Upper lobe of right lung (tissue), 1 donor: ENCODE data around the gene ANKRD27. TPM values are rescaled to one million over a fixed set of nuclear protein-coding genes. Genes with fewer than 3 reads are reported as not detected.
A peak's percentile ranks its signal among the peaks of the same experiment; 100 is the strongest.

Experiments used
- ATAC-seq: fragments of 200-7000 bp; cut with Tn5 transposase; one replicate; pipeline ENCODE4 v1.9.1; 2020; ENCODE audit warnings: mild to moderate bottlenecking, moderate library complexity
- DNase-seq: peaks from one replicate; pipeline ENCODE4 v3.0.0-alpha.2; 2020
- H3K27ac ChIP-seq: fragments of 200-600 bp; one replicate; pipeline ENCODE4 v1.8.0; 2022
- H3K27me3 ChIP-seq: fragments of 200-600 bp; one replicate; pipeline ENCODE4 v1.8.0; 2022; ENCODE audit warnings: mild to moderate bottlenecking
- H3K36me3 ChIP-seq: fragments of 200-600 bp; one replicate; pipeline ENCODE4 v1.8.0; 2022
- H3K4me1 ChIP-seq: fragments of 200-600 bp; one replicate; pipeline ENCODE4 v1.8.0; 2022
- H3K4me3 ChIP-seq: fragments of 200-600 bp; one replicate; pipeline ENCODE4 v1.8.0; 2022; ENCODE audit warnings: mild to moderate bottlenecking
- H3K9me3 ChIP-seq: fragments of 200-600 bp; one replicate; pipeline ENCODE4 v1.8.0; 2022
- intact Hi-C: fragments of 100-400 bp; cut with DNase I; formaldehyde crosslinking; loops from one replicate; pipeline ENCODE4 v1.11.0; 2022
- total RNA-seq: library from RNA; stranded (reverse); fragmentation: NEBNext Ultra II Directional; extraction: Animal tissue kit (Norgen Biotek cat#: 25700); gene quantifications from one replicate; pipeline ENCODE4 v1.2.1, GENCODE V29; 2021
- TF ChIP-seq, protein P1 (sequence below): fragments of 200-600 bp; IDR thresholded peaks from one replicate; pipeline ENCODE4 v1.8.0; 2022; ENCODE audit warnings: antibody characterized with exemption
- donor health status: DM: no; HTN: yes; CAD: no; lungs with severe emphysema.

Gene ANKRD27
- total RNA-seq, 1 donor from 2014 or later, result 35.6 TPM

DNA sequence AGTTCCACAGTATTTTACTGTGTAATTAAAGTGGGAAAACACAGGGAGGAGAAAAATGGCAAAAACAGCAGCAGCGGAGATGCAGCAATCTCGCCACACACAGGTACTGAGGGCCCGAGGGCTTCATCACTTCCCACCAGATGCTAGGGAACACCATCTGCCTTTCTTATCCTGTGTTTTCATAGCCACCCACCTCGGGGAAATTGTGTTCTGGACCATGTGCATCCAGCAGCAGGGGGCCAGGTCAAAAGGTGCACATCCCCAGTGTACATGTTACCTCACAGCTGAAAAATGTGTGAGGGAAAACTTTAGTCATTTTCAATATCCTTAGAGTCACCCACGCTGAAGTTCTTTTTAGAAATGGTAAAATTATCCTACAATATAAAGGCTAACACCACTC lies 63.8 kb downstream of the ANKRD27 start:
- DNase-seq (peak; percentile 25), ATAC-seq (no peak)
- intact Hi-C loops, result no loop called here
- TF ChIP-seq, protein P1, sequence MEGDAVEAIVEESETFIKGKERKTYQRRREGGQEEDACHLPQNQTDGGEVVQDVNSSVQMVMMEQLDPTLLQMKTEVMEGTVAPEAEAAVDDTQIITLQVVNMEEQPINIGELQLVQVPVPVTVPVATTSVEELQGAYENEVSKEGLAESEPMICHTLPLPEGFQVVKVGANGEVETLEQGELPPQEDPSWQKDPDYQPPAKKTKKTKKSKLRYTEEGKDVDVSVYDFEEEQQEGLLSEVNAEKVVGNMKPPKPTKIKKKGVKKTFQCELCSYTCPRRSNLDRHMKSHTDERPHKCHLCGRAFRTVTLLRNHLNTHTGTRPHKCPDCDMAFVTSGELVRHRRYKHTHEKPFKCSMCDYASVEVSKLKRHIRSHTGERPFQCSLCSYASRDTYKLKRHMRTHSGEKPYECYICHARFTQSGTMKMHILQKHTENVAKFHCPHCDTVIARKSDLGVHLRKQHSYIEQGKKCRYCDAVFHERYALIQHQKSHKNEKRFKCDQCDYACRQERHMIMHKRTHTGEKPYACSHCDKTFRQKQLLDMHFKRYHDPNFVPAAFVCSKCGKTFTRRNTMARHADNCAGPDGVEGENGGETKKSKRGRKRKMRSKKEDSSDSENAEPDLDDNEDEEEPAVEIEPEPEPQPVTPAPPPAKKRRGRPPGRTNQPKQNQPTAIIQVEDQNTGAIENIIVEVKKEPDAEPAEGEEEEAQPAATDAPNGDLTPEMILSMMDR, result no peak
- H3K27me3 ChIP-seq, result no peaks in the 10 kb centered on the region
- H3K4me1 ChIP-seq, result no peaks in the 10 kb centered on the region
- H3K9me3 ChIP-seq, result no peaks in the 10 kb centered on the region
- H3K4me3 ChIP-seq, result no peak overlapping the region
- no peak overlapping the region for H3K27ac ChIP-seq
- H3K36me3 ChIP-seq, result peaks cover 63% of the 10 kb centered on the region

DNA sequence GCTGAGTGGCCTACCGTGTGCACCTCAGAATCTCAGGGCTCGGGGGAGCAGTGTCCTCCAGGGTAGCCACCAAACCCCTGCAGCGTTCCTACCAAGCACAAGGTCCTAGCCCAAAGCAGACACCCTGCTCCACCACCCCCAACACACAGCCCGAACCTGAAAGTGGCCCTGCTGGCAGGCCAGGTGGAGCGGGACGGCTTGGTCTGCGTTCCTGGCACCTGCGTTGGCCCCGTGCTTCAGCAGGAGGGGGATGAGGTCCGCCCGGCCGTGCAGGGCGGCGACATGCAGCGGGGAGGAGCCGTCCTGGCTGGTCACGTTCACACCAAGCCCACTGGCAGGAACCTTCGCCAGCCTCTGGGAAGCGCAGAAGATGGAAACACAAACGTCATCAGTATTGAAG lies 67.5 kb downstream of the ANKRD27 start:
- no peaks in the 10 kb centered on the region for H3K4me1 ChIP-seq
- peak; percentile 52 for DNase-seq
- no peaks in the 10 kb centered on the region for H3K9me3 ChIP-seq
- no peak for ATAC-seq
- H3K4me3 ChIP-seq, result no peak overlapping the region
- H3K27me3 ChIP-seq, result no peaks in the 10 kb centered on the region
- intact Hi-C loops, result no loop called here
- no peak overlapping the region for H3K27ac ChIP-seq
- TF ChIP-seq, protein P1, result no peak
- H3K36me3 ChIP-seq, result peaks cover 68% of the 10 kb centered on the region

DNA sequence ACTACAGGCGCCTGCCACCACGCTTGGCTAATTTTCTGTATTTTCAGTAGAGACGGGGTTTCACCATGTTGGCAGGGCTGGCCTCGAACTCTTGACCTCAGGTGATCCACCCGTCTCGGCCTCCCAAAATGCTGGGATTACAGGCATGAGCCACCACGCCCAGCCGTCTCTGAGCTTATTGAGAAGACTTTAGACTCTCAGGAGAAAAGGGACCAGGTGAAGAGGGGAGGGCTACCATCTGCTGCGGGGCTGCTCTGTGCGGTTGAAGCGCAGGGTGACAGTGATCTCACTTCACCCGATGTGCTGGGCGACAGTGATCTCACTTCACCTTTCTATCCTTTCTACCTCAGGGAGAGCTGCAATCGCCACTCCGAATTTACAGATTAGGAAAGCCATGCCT lies 68.7 kb downstream of the ANKRD27 start:
- Histone ChIP-seq H3K9me3 (no peaks in the 10 kb centered on the region), H3K4me3 (no peak overlapping the region), H3K4me1 (no peaks in the 10 kb centered on the region), H3K27ac (no peak overlapping the region), H3K36me3 (peaks cover 68% of the 10 kb centered on the region), H3K27me3 (no peaks in the 10 kb centered on the region)
- ATAC-seq, result no peak
- intact Hi-C loops, result no loop called here
- TF ChIP-seq, protein P1, result no peak
- no peak for DNase-seq

DNA sequence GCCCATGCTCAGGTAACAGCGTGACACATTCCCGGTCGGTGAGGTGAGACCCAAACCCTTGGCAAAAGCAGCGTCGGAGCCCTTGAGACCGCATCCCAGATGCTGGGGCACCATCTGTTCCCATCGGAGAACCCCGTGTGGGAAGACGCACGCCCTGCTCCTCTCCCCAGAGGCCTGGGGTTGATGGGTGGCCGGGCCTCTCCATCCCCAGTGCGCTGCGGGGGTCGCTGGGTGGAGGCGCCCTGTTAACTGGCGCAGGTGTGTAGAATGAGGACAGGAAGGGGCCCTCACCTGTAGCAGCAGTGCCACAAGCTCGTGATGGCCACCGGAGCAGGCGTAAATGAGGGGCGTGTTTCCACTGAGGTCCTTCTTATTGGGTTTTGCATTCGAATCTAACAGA lies 69.4 kb downstream of the ANKRD27 start:
- DNase-seq (no peak), ATAC-seq (no peak)
- H3K4me1 ChIP-seq, result no peaks in the 10 kb centered on the region
- no peaks in the 10 kb centered on the region for H3K27me3 ChIP-seq
- intact Hi-C loops, result no loop called here
- no peaks in the 10 kb centered on the region for H3K9me3 ChIP-seq
- H3K27ac ChIP-seq, result no peak overlapping the region
- no peak overlapping the region for H3K4me3 ChIP-seq
- TF ChIP-seq, protein P1, result no peak
- H3K36me3 ChIP-seq, result peaks cover 76% of the 10 kb centered on the region

DNA sequence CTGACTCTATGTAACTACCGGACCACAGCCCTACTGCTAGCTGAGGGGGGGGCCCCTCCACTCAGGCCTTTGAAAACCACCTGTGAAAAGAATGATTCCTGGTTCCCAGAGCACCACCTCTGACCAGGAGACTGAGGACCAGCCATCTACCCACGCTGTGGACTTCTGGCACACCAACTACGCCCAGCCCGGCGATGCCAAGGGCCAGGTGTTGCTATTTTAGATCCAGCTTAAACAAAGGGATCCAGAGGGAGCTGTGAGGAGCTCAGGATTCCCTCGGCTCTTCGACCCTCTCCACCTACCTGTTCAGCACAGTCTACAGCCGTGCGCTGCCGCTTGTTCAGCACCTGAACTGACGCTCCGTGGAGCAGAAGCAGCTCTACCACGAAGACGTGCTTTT lies 71.0 kb downstream of the ANKRD27 start:
- Histone ChIP-seq H3K9me3 (no peaks in the 10 kb centered on the region), H3K27me3 (no peaks in the 10 kb centered on the region), H3K4me3 (no peak overlapping the region), H3K36me3 (peaks cover 90% of the 10 kb centered on the region), H3K27ac (no peak overlapping the region), H3K4me1 (no peaks in the 10 kb centered on the region)
- no peak for ATAC-seq
- TF ChIP-seq, protein P1, result no peak
- intact Hi-C loops, result no loop called here
- DNase-seq, result peak; percentile 35

DNA sequence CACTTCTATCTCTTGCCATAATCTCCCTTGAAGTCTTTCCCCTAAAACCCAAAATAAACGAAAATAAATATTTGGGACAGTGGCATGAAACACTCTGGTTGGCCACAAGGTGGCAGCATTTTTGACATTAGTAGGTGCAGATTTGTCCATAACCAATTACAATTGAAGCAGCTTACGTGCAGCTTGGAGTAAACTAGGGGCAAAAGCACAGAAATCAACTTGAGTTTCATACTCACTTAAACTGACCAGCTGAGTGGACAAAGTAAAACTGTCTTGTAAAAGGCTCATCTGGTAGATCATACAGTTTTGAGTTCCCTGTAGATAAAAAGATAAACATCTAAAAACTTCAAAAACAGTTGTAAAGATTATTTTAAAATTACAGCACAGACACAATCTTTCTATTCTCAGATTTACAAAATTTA lies 75.2 kb downstream of the ANKRD27 start:
- H3K27me3 ChIP-seq, result no peaks in the 10 kb centered on the region
- no peak for DNase-seq
- H3K9me3 ChIP-seq, result no peaks in the 10 kb centered on the region
- no peaks in the 10 kb centered on the region for H3K4me1 ChIP-seq
- TF ChIP-seq, protein P1, result peak; percentile 85
- intact Hi-C loops, result no loop called here
- peaks cover 97% of the 10 kb centered on the region for H3K36me3 ChIP-seq
- H3K4me3 ChIP-seq, result no peak overlapping the region
- ATAC-seq, result peak; percentile 75
- no peak overlapping the region for H3K27ac ChIP-seq
